Activated CD4-positive, alpha-beta T cell treated with anti-CD3 and anti-CD28 coated beads, Interleukin-2, amount 50 U/mL, for 1 hour (primary cell): Measurements from ENCODE around the gene CWC27.

Experiments
- DNase-seq: peaks from one replicate; pipeline ENCODE4 v3.0.0-alpha.2; 2020

The CWC27 gene

GRCh38 chr5:65009207-65009606 lies 240.5 kb downstream of the CWC27 start:
- no peak for DNase-seq

GRCh38 chr5:65010841-65011240 lies 242.1 kb downstream of the CWC27 start:
- no peak for DNase-seq

- no peak for DNase-seq
Measured at GRCh38 chr5:65012301-65012892, 243.7 kb downstream of the CWC27 start.

- no peak for DNase-seq
Measured at GRCh38 chr5:65013166-65013565, 244.4 kb downstream of the CWC27 start.

GRCh38 chr5:65014769-65015168 lies 246.0 kb downstream of the CWC27 start:
- DNase-seq, result no peak

GRCh38 chr5:65015767-65016166 lies 247.0 kb downstream of the CWC27 start:
- no peak for DNase-seq

GRCh38 chr5:65017636-65018035 lies 248.9 kb downstream of the CWC27 start:
- no peak for DNase-seq

GRCh38 chr5:65018763-65019162 lies 250.0 kb downstream of the CWC27 start:
- DNase-seq, result no peak

GRCh38 chr5:65020492-65020891 lies 251.8 kb downstream of the CWC27 start:
- DNase-seq, result no peak

GRCh38 chr5:65021527-65022226 lies 252.9 kb downstream of the CWC27 start:
- DNase-seq, result no peak

GRCh38 chr5:65022932-65023331 lies 254.2 kb downstream of the CWC27 start:
- no peak for DNase-seq

- no peak for DNase-seq
Measured at GRCh38 chr5:65024681-65025080, 256.0 kb downstream of the CWC27 start.

GRCh38 chr5:65026816-65027548 lies 258.3 kb downstream of the CWC27 start:
- no peak for DNase-seq

- DNase-seq, result no peak
Measured at GRCh38 chr5:65029178-65029577, 260.4 kb downstream of the CWC27 start.

GRCh38 chr5:65030056-65030455 lies 261.3 kb downstream of the CWC27 start:
- no peak for DNase-seq

GRCh38 chr5:65032250-65032649 lies 263.5 kb downstream of the CWC27 start:
- DNase-seq, result no peak

- no peak for DNase-seq
Measured at GRCh38 chr5:65034029-65034812, 265.5 kb downstream of the CWC27 start.

- DNase-seq, result no peak
Measured at GRCh38 chr5:65034813-65035209, 266.1 kb downstream of the CWC27 start.

- DNase-seq, result peak; percentile 78
Measured at GRCh38 chr5:65035211-65036206, 266.8 kb downstream of the CWC27 start.

GRCh38 chr5:65037831-65038815 lies 269.4 kb downstream of the CWC27 start:
- DNase-seq, result no peak
